ENCODE measurements around the gene L3HYPDH. TPM values are rescaled to one million over a fixed set of nuclear protein-coding genes. Genes with fewer than 3 reads are reported as not detected.
A peak's percentile ranks its signal among the peaks of the same experiment; 100 is the strongest.

L3HYPDH gene
- total RNA-seq, 1 donor from 2014 or later = 21.1 TPM

DNA sequence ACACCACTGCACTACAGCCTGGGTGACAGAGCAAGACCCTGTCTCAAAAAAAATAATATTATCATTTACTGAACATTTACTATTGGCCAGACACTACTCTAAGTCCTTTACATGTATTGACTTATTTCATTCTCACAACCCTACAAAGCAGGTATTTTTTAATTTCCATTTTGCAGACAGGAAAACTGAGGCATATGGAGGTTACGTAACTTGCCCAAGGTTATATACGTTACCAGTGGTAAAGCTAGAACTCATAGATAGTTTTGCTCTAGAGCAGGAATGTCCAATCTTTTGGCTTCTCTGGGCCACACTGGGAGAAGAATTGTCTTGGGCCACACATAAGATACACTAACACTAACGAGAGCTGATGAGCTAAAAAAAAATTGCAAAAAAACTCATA, 5.7 kb downstream of the L3HYPDH start:
- DNase-seq (ENCODE audit: low read depth) = no peak
- Histone ChIP-seq H3K4me3 (ENCODE audit: low read depth, low read length) (no peak overlapping the region), H3K36me3 (ENCODE audit: control insufficient read depth, insufficient read depth, low read length) (no peaks in the 10 kb centered on the region), H3K27me3 (ENCODE audit: control insufficient read depth, insufficient read depth, low read length) (no peaks in the 10 kb centered on the region)
- TF ChIP-seq CTCF (IDR thresholded peaks at IDR 0.05; ENCODE audit: insufficient read depth, low read length, poor library complexity, severe bottlenecking) = no peak

DNA sequence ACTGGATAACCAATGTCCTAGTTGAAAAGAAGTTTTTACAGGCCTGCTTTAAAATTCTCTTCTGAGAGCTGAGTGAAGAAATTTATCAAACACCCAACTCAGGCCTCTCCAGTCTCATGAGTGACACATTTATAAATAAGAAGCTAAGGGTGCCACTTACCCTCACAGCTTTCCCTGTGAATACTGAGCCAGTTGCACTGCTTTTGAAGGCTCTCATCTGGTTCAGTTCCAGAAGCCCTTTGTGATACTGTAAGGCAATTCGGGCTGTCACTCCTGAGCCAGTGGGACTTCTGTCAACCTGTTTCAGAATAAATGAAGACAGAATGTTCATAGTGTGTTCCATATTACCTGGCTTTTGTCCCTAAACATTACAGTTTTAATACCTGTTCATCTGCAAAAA, 8.5 kb downstream of the L3HYPDH start:
- Histone ChIP-seq H3K27me3 (ENCODE audit: control insufficient read depth, insufficient read depth, low read length) (no peaks in the 10 kb centered on the region), H3K4me3 (ENCODE audit: low read depth, low read length) (no peak overlapping the region), H3K36me3 (ENCODE audit: control insufficient read depth, insufficient read depth, low read length) (no peaks in the 10 kb centered on the region)
- DNase-seq (ENCODE audit: low read depth) = no peak
- TF ChIP-seq CTCF (IDR thresholded peaks at IDR 0.05; ENCODE audit: insufficient read depth, low read length, poor library complexity, severe bottlenecking) = no peak

DNA sequence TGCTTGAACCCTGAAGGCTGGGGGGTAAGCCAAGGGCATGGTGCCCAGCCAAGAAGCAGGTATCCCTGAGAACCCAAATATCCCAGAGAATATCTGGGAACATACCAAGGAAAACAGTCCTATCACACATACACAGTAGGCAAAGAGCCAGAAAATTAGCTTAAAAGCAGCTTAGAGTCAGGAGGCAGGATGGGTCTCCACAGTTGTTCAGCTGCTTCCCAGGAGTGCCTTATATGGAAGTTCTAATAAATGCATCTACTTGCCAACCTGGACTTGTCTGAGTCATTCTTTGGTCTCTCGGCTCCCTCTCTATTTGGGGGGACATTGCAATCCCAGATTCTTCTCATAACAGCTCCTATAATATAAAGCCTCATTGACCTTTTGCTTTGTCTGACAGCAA, 10.0 kb downstream of the L3HYPDH start:
- TF ChIP-seq CTCF (IDR thresholded peaks at IDR 0.05; ENCODE audit: insufficient read depth, low read length, poor library complexity, severe bottlenecking) = no peak
- DNase-seq (ENCODE audit: low read depth) = no peak
- H3K4me3 ChIP-seq (ENCODE audit: low read depth, low read length) = no peak overlapping the region
- no peaks in the 10 kb centered on the region for H3K36me3 ChIP-seq (ENCODE audit: control insufficient read depth, insufficient read depth, low read length)
- no peaks in the 10 kb centered on the region for H3K27me3 ChIP-seq (ENCODE audit: control insufficient read depth, insufficient read depth, low read length)

GRCh38 chr14:59465316-59466135, 18.7 kb downstream of the L3HYPDH start, which contains the start of gene GPR135:
TSS of gene GPR135 (minus strand) at chr14:59465380. CDS start at chr14:59465226, 154 bp downstream.
- Histone ChIP-seq H3K27me3 (ENCODE audit: control insufficient read depth, insufficient read depth, low read length) (no peaks in the 10 kb centered on the region), H3K36me3 (ENCODE audit: control insufficient read depth, insufficient read depth, low read length) (no peaks in the 10 kb centered on the region), H3K4me3 (ENCODE audit: low read depth, low read length) (peak within 1 kb of the TSS; percentile 41)
- no peak for TF ChIP-seq CTCF (IDR thresholded peaks at IDR 0.05; ENCODE audit: insufficient read depth, low read length, poor library complexity, severe bottlenecking)
- no peak for DNase-seq (ENCODE audit: low read depth)

DNA sequence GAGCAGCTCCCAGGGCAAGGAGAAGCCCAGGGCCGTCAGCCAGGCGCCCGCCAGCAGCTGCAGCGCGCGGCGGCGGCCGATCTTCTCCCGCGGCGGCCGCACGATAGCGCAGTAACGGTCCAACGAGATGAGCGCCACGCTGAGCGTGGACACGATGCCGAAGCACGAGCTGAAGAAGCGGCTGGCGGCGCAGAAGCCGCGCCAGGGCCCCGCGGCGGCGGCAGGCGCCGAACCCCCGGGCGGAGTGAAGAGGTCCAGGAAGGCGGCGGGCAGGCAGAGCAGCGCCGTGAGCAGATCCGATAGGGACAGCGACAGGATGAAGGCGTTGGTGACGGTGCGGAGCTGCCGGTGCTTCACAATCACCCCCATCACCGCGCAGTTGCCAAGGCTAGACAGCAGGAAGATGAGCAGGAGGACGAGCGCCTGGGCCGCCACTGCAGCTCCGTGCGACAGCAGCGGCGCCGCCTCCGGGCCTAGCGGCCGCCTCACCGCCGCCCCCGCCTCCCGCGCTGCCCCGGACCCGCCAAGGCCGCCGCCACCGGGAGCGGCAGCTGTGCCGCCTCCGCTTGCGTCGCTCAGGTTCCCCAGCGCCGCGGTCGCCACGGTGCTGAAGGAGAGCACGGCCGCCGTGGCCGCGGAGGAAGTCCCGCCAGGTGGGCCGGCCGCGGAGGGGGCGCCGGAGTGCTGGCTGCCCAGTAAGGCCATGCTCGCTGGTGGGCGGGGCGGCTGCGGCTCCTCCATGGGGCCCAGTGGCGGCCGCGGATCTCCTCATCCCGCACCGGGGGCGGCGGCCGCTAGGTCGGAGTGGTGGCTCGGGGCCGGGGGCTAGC, 19.5 kb downstream of the L3HYPDH start:
- no peaks in the 10 kb centered on the region for H3K36me3 ChIP-seq (ENCODE audit: control insufficient read depth, insufficient read depth, low read length)
- no peaks in the 10 kb centered on the region for H3K27me3 ChIP-seq (ENCODE audit: control insufficient read depth, insufficient read depth, low read length)
- peak overlapping the region; percentile 41 for H3K4me3 ChIP-seq (ENCODE audit: low read depth, low read length)
- TF ChIP-seq CTCF (IDR thresholded peaks at IDR 0.05; ENCODE audit: insufficient read depth, low read length, poor library complexity, severe bottlenecking) = no peak
- no peak for DNase-seq (ENCODE audit: low read depth)
